Middle frontal gyrus (tissue), 1 donor: ENCODE data around the gene MYOM3.
"Not testable (repeated sequence)": the region's sequence is repeated elsewhere in the genome, so short reads cannot be mapped to it uniquely, and the experiment has no call there.

Experiments used
- DNase-seq: peaks from one replicate; pipeline ENCODE4 v3.0.0-alpha.2; 2015; ENCODE audit warnings: low spot score; ENCODE audit errors: extremely low spot score

MYOM3 gene

DNA sequence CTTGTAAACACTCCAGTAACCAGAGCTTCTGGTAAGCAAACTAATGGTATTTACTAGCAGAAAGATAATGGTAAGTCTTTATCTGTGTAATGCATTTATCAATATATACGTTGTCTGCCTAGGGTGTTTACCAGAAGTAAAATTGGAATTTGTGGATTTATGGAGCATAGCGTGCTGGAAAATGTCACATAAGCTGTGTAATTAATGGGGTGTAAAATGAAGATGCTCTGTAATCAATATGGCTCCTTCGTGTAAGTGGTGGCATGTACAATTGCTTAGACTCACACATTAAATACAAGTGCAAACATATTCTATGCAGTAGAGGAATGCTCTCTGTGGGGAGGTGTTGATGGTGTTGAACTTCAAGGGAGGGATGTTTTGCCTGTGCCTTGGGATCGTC lies 69.6 kb downstream of the MYOM3 start:
- no peak for DNase-seq

GRCh38 chr1:24036088-24036487 lies 75.8 kb downstream of the MYOM3 start:
- DNase-seq: no peak

- DNase-seq: no peak
Measured at GRCh38 chr1:24032981-24033380, 79.0 kb downstream of the MYOM3 start.

- DNase-seq: not testable (repeated sequence)
Measured at GRCh38 chr1:24030976-24031516, 80.9 kb downstream of the MYOM3 start.

GRCh38 chr1:24027838-24028468 lies 84.0 kb downstream of the MYOM3 start:
- DNase-seq: peak; percentile 4

- no peak for DNase-seq
Measured at GRCh38 chr1:24022581-24023361, 89.2 kb downstream of the MYOM3 start.

GRCh38 chr1:24021403-24022266 lies 90.3 kb downstream of the MYOM3 start:
- DNase-seq: no peak

DNA sequence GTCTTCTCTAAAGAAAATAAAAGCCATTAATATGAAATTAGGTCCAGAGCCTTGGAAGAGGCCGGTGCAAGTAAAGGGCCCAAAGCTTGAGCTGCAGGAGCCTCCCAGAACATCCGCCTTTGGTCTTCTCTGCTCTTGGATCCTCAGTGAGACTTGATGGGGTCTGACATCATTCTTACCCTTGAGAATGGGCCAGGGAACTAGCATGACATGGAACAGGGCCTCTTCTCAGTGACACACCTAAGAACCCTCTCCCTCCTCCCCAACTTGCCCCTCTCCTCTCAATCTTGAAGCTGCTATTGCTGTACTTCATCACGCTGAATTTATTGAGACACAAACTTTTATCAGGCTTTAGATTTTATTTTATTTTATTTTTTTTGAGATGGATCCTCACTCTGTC lies 91.5 kb downstream of the MYOM3 start:
- no peak for DNase-seq

DNA sequence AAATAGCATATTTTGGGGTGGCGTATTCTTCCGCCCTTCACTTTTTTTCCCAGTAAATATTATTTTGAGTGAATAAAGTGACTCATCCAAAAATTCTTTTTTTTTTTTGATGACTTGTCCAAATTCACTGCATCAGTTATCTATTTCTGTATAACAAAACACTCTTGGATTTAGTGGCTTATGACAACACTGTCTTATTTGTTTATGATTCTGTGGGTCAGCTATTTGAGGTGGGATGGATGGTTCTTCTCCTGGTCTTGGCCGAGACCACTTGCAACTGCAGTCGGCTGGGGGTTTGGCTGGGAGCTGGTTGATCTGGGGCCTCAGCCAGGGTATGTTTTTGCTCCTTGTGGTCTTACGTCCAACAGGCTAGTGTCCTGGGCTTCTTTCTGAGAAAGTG lies 91.9 kb downstream of the MYOM3 start:
- no peak for DNase-seq

DNA sequence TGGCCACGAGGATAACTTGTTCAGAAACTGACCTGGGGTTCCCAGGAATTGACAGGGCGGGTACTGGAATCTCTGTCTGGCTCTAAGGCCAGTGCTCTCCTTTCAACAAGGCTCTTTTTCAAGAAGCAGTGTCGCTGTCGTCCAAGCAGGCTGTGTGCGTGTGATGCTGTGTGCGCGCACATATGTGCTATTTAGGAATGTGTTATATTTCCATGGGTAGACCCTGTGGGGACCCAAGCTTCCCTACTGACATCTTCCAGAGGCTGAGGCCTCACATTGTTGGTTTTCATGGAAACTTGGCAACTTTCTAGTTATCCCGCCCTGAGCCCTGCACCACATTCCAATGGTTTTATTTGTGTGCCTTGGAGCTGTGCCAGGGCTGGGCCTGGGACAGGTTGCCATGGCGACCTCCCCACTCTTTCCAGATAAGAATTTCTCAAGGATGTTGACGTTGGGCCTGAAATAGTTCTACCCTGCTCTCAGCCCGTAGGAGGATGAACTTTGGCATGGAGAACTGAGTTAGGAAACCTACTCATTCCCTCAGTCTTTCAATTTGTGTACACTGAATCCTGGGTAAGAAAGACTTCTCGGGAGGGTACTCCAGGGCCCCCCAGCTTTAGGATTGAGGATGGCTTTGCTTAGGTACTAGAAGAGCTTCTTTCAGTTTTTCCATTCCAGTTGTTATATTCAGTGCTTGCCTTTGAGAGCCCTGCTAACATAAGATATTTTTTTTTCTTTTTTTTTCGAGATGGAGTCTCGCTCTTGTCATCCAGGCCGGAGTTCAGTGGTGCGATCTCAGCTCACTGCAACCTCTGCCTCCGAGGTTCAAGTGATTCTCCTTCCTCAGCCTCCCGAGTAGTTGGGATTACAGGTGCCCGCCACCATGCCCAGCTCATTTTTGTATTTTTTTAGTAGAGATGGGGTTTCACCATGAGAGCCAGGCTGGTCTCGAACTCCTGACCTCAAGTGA lies 93.0 kb downstream of the MYOM3 start:
- peak; percentile 52 for DNase-seq

- no peak for DNase-seq
Measured at GRCh38 chr1:24015221-24016210, 96.4 kb downstream of the MYOM3 start.

DNA sequence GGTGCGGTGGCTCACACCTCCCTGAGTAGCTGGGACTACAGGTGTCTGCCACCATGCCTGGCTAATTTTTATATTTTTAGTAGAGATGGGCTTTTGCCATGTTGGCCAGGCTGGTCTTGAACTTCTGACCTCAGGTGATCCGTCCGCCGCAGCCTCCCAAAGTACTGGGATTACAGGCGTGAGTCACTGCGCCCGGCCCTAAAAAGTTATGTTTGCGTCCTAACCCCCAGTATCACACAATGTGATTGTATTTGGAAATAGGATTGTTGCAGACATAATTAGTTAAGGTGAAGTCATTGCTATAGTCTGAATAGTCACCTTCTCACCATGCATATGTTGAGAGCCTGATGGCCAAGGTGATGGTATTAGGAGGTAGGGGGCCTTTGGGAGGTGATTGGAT lies 99.1 kb downstream of the MYOM3 start:
- DNase-seq: not testable (repeated sequence)

GRCh38 chr1:24010650-24011049 lies 101.3 kb downstream of the MYOM3 start:
- DNase-seq: no peak

DNA sequence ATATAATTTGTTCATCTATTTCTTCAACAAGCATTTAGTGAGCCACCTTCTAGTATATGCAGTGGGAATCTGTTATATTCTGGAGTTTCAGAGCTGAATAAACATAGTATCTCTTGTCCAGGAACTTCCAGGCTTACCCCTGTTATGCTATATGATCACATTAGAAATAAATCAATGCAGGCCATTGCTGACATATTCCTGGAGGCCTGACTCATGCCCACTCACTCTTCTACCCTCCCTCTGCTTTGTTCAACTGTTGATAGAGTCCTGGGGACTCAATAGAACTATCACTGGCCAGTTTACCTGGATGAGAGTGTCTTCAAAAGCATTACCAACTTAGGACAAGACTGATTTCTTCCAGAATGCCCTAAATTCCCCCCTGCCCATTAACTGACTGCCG lies 102.5 kb downstream of the MYOM3 start:
- no peak for DNase-seq

GRCh38 chr1:24008574-24009184 lies 103.3 kb downstream of the MYOM3 start:
- DNase-seq: not testable (repeated sequence)

DNA sequence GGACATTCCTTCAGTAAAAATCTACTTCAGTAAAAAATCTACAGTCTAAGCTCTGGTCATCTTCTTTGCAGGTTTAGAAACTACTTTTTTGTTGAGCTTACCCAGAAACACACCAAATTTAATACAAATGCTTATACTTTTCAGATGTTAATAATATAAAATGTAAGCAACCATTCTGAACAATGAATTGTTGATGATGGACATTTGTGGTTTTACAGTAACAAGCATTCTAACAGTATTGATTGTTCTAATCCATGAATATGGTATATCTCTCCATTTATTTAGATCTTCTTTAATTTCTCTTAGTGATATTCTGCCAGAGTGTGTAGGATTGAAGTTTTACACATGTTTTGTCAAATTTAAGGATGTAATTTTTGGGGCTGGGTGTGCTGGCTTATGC lies 104.9 kb downstream of the MYOM3 start:
- DNase-seq: no peak
